HepG2 (cell line): ENCODE measurements around the gene HLCS. TPM values are rescaled to one million over a fixed set of nuclear protein-coding genes. Genes with fewer than 3 reads are reported as not detected.
A peak's percentile ranks its signal among the peaks of the same experiment; 100 is the strongest.

Experiments
- ATM ChIP-seq: fragments of 450-650 bp; IDR thresholded peaks from 2 replicates; pipeline ENCODE4 v1.7.1; 2017; ENCODE audit warnings: mild to moderate bottlenecking, borderline replicate concordance
- ELF3 ChIP-seq: IDR thresholded peaks from 2 replicates; pipeline ENCODE4 v1.6.1; 2016; ENCODE audit warnings: missing genetic modification reagents, missing compliant biosample characterization
- ETV6 ChIP-seq: sonication (generic); formaldehyde crosslinking; conservative IDR thresholded peaks from 2 replicates; pipeline ENCODE4 v1.4.0; 2020; ENCODE audit warnings: missing genetic modification reagents
- FOXJ3 ChIP-seq: sonication (generic); formaldehyde crosslinking; IDR thresholded peaks from 2 replicates; pipeline ENCODE4 v1.4.0; 2020; ENCODE audit warnings: missing genetic modification reagents, mild to moderate bottlenecking, borderline replicate concordance
- FOXO1 ChIP-seq: sonication (generic); formaldehyde crosslinking; IDR thresholded peaks from 2 replicates; pipeline ENCODE4 v1.4.0; 2020; ENCODE audit warnings: missing genetic modification reagents
- GLI4 ChIP-seq: sonication (generic); formaldehyde crosslinking; IDR thresholded peaks from 2 replicates; pipeline ENCODE4 v1.5.1; 2020; ENCODE audit warnings: missing genetic modification reagents, mild to moderate bottlenecking, moderate library complexity, borderline replicate concordance
- HCFC1 ChIP-seq: fragments of 150-350 bp; IDR thresholded peaks from 2 replicates; pipeline ENCODE4 v1.6.1; 2014; ENCODE audit warnings: low read depth, low read length
- HIVEP1 ChIP-seq: sonication (generic); formaldehyde crosslinking; IDR thresholded peaks from 2 replicates; pipeline ENCODE4 v1.4.0; 2020; ENCODE audit warnings: mild to moderate bottlenecking, missing genetic modification reagents
- HOXD1 ChIP-seq: sonication (generic); formaldehyde crosslinking; IDR thresholded peaks from 2 replicates; pipeline ENCODE4 v1.5.0; 2020; ENCODE audit warnings: missing genetic modification reagents
- MTA3 ChIP-seq: sonication (generic); formaldehyde crosslinking; IDR thresholded peaks from 2 replicates; pipeline ENCODE4 v1.4.0; 2020; ENCODE audit warnings: missing genetic modification reagents
- PRDM4 ChIP-seq: sonication (generic); formaldehyde crosslinking; IDR thresholded peaks from 2 replicates; pipeline ENCODE4 v1.9.0; 2021; ENCODE audit warnings: missing genetic modification reagents, borderline replicate concordance
- RARA ChIP-seq: IDR thresholded peaks from 2 replicates; pipeline ENCODE4 v1.6.1; 2016; ENCODE audit warnings: missing genetic modification reagents, missing compliant biosample characterization
- RFX3 ChIP-seq: IDR thresholded peaks from 2 replicates; pipeline ENCODE4 v1.6.1; 2016; ENCODE audit warnings: missing biosample characterization, missing genetic modification reagents
- SAP130 ChIP-seq: IDR thresholded peaks from 2 replicates; pipeline ENCODE4 v1.6.1; 2016; ENCODE audit warnings: low read depth
- SATB2 ChIP-seq: sonication (generic); formaldehyde crosslinking; IDR thresholded peaks from 2 replicates; pipeline ENCODE4 v1.5.0; 2020; ENCODE audit warnings: missing genetic modification reagents
- SIX1 ChIP-seq: sonication (generic); formaldehyde crosslinking; IDR thresholded peaks from 2 replicates; pipeline ENCODE4 v1.4.0; 2020; ENCODE audit warnings: missing genetic modification reagents, borderline replicate concordance
- TBP ChIP-seq: sonication (generic); formaldehyde crosslinking; IDR thresholded peaks from 2 replicates; pipeline ENCODE4 v1.5.0; 2020; ENCODE audit warnings: missing genetic modification reagents
- TERF1 ChIP-seq: sonication (generic); formaldehyde crosslinking; IDR thresholded peaks from 2 replicates; pipeline ENCODE4 v1.8.0; 2022; ENCODE audit warnings: mild to moderate bottlenecking, missing genetic modification reagents, moderate library complexity
- TOPORS ChIP-seq: sonication (generic); formaldehyde crosslinking; IDR thresholded peaks from 2 replicates; pipeline ENCODE4 v1.8.0; 2023; ENCODE audit warnings: mild to moderate bottlenecking, missing genetic modification reagents
- ZBTB33 ChIP-seq: sonication (generic); formaldehyde crosslinking; IDR thresholded peaks from 2 replicates; pipeline ENCODE4 v1.4.0; 2020; ENCODE audit warnings: missing genetic modification reagents
- ZBTB7A ChIP-seq: sonication (generic); formaldehyde crosslinking; IDR thresholded peaks from 2 replicates; pipeline ENCODE4 v1.8.0; 2022; ENCODE audit warnings: mild to moderate bottlenecking, missing genetic modification reagents
- ZNF256 ChIP-seq: sonication (generic); formaldehyde crosslinking; conservative IDR thresholded peaks from 2 replicates; pipeline ENCODE4 v1.4.0; 2020; ENCODE audit warnings: missing genetic modification reagents
- ZNF296 ChIP-seq: sonication (generic); formaldehyde crosslinking; conservative IDR thresholded peaks from 2 replicates; pipeline ENCODE4 v1.5.0; 2020; ENCODE audit warnings: mild to moderate bottlenecking, missing genetic modification reagents
- ZNF550 ChIP-seq: sonication (generic); formaldehyde crosslinking; IDR thresholded peaks from 2 replicates; pipeline ENCODE4 v1.4.0; 2020; ENCODE audit warnings: mild to moderate bottlenecking, missing genetic modification reagents, borderline replicate concordance
- ZNF563 ChIP-seq: sonication (generic); formaldehyde crosslinking; IDR thresholded peaks from 2 replicates; pipeline ENCODE4 v1.8.0; 2022; ENCODE audit warnings: mild to moderate bottlenecking, moderate library complexity, missing genetic modification reagents
- ZNF672 ChIP-seq: sonication (generic); formaldehyde crosslinking; IDR thresholded peaks from 2 replicates; pipeline ENCODE4 v1.8.1; 2022; ENCODE audit warnings: missing genetic modification reagents
- ZNF678 ChIP-seq: sonication (generic); formaldehyde crosslinking; IDR thresholded peaks from 2 replicates; pipeline ENCODE4 v1.4.0; 2020; ENCODE audit warnings: mild to moderate bottlenecking, missing genetic modification reagents
- ZNF737 ChIP-seq: sonication (generic); formaldehyde crosslinking; IDR thresholded peaks from 2 replicates; pipeline ENCODE4 v1.5.0; 2020; ENCODE audit warnings: missing genetic modification reagents, mild to moderate bottlenecking, borderline replicate concordance
- ZNF788 ChIP-seq: sonication (generic); formaldehyde crosslinking; IDR thresholded peaks from 2 replicates; pipeline ENCODE4 v1.5.0; 2020; ENCODE audit warnings: mild to moderate bottlenecking, missing genetic modification reagents, borderline replicate concordance
- ZSCAN30 ChIP-seq: sonication (generic); formaldehyde crosslinking; IDR thresholded peaks from 2 replicates; pipeline ENCODE4 v1.5.0; 2020; ENCODE audit warnings: mild to moderate bottlenecking, missing genetic modification reagents
- polyA plus RNA-seq, 8 experiments: library from polyadenylated mRNA; depleted of rRNA in 3 of 8; stranded (reverse) in 7 of 8; unstranded in 1 of 8; fragments of >200 nt; fragmentation: Illumina TruSeq in 4 of 8; extraction: Trizol in 4 of 8; gene quantifications; 2 replicates each; pipeline versions ENCODE4 v1.2.1 to v1.2.3, GENCODE V29; 2011 to 2016; ENCODE audit warnings: low read depth in 4 of 8, missing spikeins in 1 of 8, mixed read lengths in 1 of 8; ENCODE audit not compliant: insufficient read depth in 1 of 8
- total RNA-seq, 5 experiments: library from RNA; depleted of rRNA; stranded (reverse); fragments of >200 nt; fragmentation: Illumina TruSeq; extraction: Trizol; gene quantifications; 2 replicates each; pipeline ENCODE4 v1.2.3, GENCODE V29; 2016; ENCODE audit warnings: low read depth in 1 of 5

The HLCS gene
- total and polyA plus RNA-seq, 2 of the 13 experiments (the other 11 are each of a cell fraction or from before 2014, with no cell fraction given) = 7.9 to 12.3 TPM

GRCh38 chr21:36863260-36863659 is 103.2 kb downstream of the HLCS start (continued):
- TF ChIP-seq HIVEP1 (CRISPR knock-in tag) = no peak
- no peak for TF ChIP-seq ZBTB33 (CRISPR knock-in tag)
- peak; percentile 85 for TF ChIP-seq RARA (CRISPR knock-in tag)
- TF ChIP-seq ZNF296 (CRISPR knock-in tag) = no peak
- TF ChIP-seq ZBTB7A (CRISPR knock-in tag) = 0 out of 2 replicates have a peak, but pooled peaks have one; percentile 23
- no peak for TF ChIP-seq ZNF550 (CRISPR knock-in tag)
- peak; percentile 60; the same call in 1 of the 2 replicates for TF ChIP-seq SIX1
- TF ChIP-seq HCFC1 = no peak
- TF ChIP-seq HOXD1 (CRISPR knock-in tag) = no peak
- TF ChIP-seq TERF1 = no peak
- no peak for TF ChIP-seq GLI4 (CRISPR knock-in tag)
- TF ChIP-seq FOXO1 (CRISPR knock-in tag) = no peak; the same call in 1 of the 2 replicates
- no peak for TF ChIP-seq ZNF672 (CRISPR knock-in tag)
- no peak for TF ChIP-seq RFX3 (CRISPR knock-in tag)
- peak; percentile 50; the same call in 1 of the 2 replicates for TF ChIP-seq ELF3 (CRISPR knock-in tag)
- no peak for TF ChIP-seq ZNF563
- no peak for TF ChIP-seq ZNF678 (CRISPR knock-in tag)
- TF ChIP-seq SATB2 (CRISPR knock-in tag) = no peak
- TF ChIP-seq FOXJ3 (CRISPR knock-in tag) = no peak
- TF ChIP-seq TBP (CRISPR knock-in tag) = no peak
- peak; percentile 49 for TF ChIP-seq SAP130 (CRISPR knock-in tag)
- TF ChIP-seq ZNF788 (CRISPR knock-in tag) = no peak
- TF ChIP-seq ZNF256 (CRISPR knock-in tag) = no peak
- no peak for TF ChIP-seq ZSCAN30 (CRISPR knock-in tag)
- TF ChIP-seq ATM = no peak
- TF ChIP-seq ETV6 (CRISPR knock-in tag) = no peak
- no peak for TF ChIP-seq PRDM4 (CRISPR knock-in tag)
- no peak for TF ChIP-seq MTA3
- TF ChIP-seq ZNF737 (CRISPR knock-in tag) = no peak
- TF ChIP-seq TOPORS = no peak
